GM18909 (cell line): ENCODE measurements around the gene ITGAL.
"Not testable (repeated sequence)": the region's sequence is repeated elsewhere in the genome, so short reads cannot be mapped to it uniquely, and the experiment has no call there.

ENCODE experiments used
- ATAC-seq: cut with Tn5 transposase; IDR thresholded peaks from one replicate; pipeline ENCODE4 v1.9.1; 2021; ENCODE audit warnings: mild to moderate bottlenecking; ENCODE audit not compliant: unreplicated experiment, poor library complexity

ITGAL gene

GRCh38 chr16:30457256-30457655 lies 15.3 kb upstream of the ITGAL start:
- no peak for ATAC-seq

GRCh38 chr16:30457743-30458560 lies 14.6 kb upstream of the ITGAL start:
- no peak for ATAC-seq

- ATAC-seq: peak; percentile 88
Observed at GRCh38 chr16:30458561-30459394, 13.8 kb upstream of the ITGAL start.

- no peak for ATAC-seq
Observed at GRCh38 chr16:30459456-30459855, 13.1 kb upstream of the ITGAL start.

- ATAC-seq: not testable (repeated sequence)
Observed at GRCh38 chr16:30461426-30461825, 11.1 kb upstream of the ITGAL start.

- no peak for ATAC-seq
Observed at GRCh38 chr16:30464078-30464477, 8.5 kb upstream of the ITGAL start.

GRCh38 chr16:30470170-30470512 lies 2.4 kb upstream of the ITGAL start:
- ATAC-seq: no peak

- ATAC-seq: no peak
Observed at GRCh38 chr16:30470632-30470995, 1.9 kb upstream of the ITGAL start.

- ATAC-seq: no peak
Observed at GRCh38 chr16:30473231-30474073, 910 bp downstream of the ITGAL start.

- ATAC-seq: no peak
Observed at GRCh38 chr16:30474074-30474452, 1.5 kb downstream of the ITGAL start.

- ATAC-seq: no peak
Observed at GRCh38 chr16:30474684-30475083, 2.1 kb downstream of the ITGAL start.

GRCh38 chr16:30476991-30477390 lies 4.4 kb downstream of the ITGAL start:
- no peak for ATAC-seq

- not testable (repeated sequence) for ATAC-seq
Observed at GRCh38 chr16:30477773-30478172, 5.2 kb downstream of the ITGAL start.

GRCh38 chr16:30478766-30479478 lies 6.4 kb downstream of the ITGAL start:
- no peak for ATAC-seq

- ATAC-seq: no peak
Observed at GRCh38 chr16:30481381-30481780, 8.8 kb downstream of the ITGAL start.

GRCh38 chr16:30482366-30482765 lies 9.8 kb downstream of the ITGAL start:
- ATAC-seq: no peak

- no peak for ATAC-seq
Observed at GRCh38 chr16:30484887-30485286, 12.3 kb downstream of the ITGAL start.

GRCh38 chr16:30485818-30486436 lies 13.4 kb downstream of the ITGAL start:
- no peak for ATAC-seq

- ATAC-seq: no peak
Observed at GRCh38 chr16:30488764-30489605, 16.4 kb downstream of the ITGAL start.
